ENCODE measurements around the gene AGT.
"Not testable (repeated sequence)": the region's sequence is repeated elsewhere in the genome, so short reads cannot be mapped to it uniquely, and the experiment has no call there.

AGT gene

GRCh38 chr1:230684998-230685397, 28.9 kb downstream of the AGT start:
- DNase-seq, result no peak

GRCh38 chr1:230684146-230684545, 29.8 kb downstream of the AGT start:
- DNase-seq, result no peak

GRCh38 chr1:230682882-230683610, 30.9 kb downstream of the AGT start:
- DNase-seq, result no peak

- no peak for DNase-seq
These were observed 31.6 kb downstream of the AGT start for GRCh38 chr1:230682274-230682673.

GRCh38 chr1:230681599-230681998, 32.3 kb downstream of the AGT start:
- DNase-seq, result peak in 2 of 4 experiments; percentile 11 to 13

- DNase-seq, result no peak
These were observed 33.5 kb downstream of the AGT start for GRCh38 chr1:230680300-230681025.

GRCh38 chr1:230679825-230680224, 34.1 kb downstream of the AGT start:
- no peak for DNase-seq

- DNase-seq, result no peak
These were observed 34.7 kb downstream of the AGT start for GRCh38 chr1:230679192-230679591.

GRCh38 chr1:230677200-230677599, 36.7 kb downstream of the AGT start:
- DNase-seq, result no peak

- no peak for DNase-seq
These were observed 39.3 kb downstream of the AGT start for GRCh38 chr1:230674581-230674980.

GRCh38 chr1:230669543-230669942, 44.4 kb downstream of the AGT start:
- DNase-seq, result no peak

- no peak for DNase-seq
These were observed 45.7 kb downstream of the AGT start for GRCh38 chr1:230668227-230668626.

GRCh38 chr1:230661976-230662375, 51.9 kb downstream of the AGT start:
- peak; percentile 9 to 48 (median 23) for DNase-seq

GRCh38 chr1:230658691-230659090, 55.2 kb downstream of the AGT start:
- no peak for DNase-seq

- not testable (repeated sequence) for DNase-seq
These were observed 55.8 kb downstream of the AGT start for GRCh38 chr1:230658103-230658502.

GRCh38 chr1:230656719-230657118, 57.2 kb downstream of the AGT start:
- DNase-seq, result not testable (repeated sequence)

Measured in suppressor macrophage (primary cell).